Pancreas (tissue), 10 donors: Measurements from ENCODE around the gene NDOR1. TPM values are rescaled to one million over a fixed set of nuclear protein-coding genes. Genes with fewer than 3 reads are reported as not detected.

ENCODE experiments used
- ATAC-seq, 4 donors: fragments of 200-7000 bp; cut with Tn5 transposase; one replicate each; pipeline versions ENCODE4 v1.8.0 to v1.9.1; 2020; ENCODE audit warnings: mild to moderate bottlenecking in 4 of 4, moderate library complexity in 4 of 4
- DNase-seq, 6 donors: peaks; one replicate each; pipeline ENCODE4 v3.0.0-alpha.2; 2020
- FAIRE-seq: peaks from 2 replicates; lab custom pipeline; 2012; peaks lifted over from hg19 to GRCh38; lab: Jason Lieb, UNC
- H3K27ac ChIP-seq, 4 donors: fragments of 200-600 bp; sonication (generic); 1 replicate in 3 of 4; 2 replicates in 1 of 4; pipeline versions ENCODE4 v1.5.0 to v1.8.0; 2020
- H3K27me3 ChIP-seq, 4 donors: fragments of 200-600 bp; one replicate each; pipeline ENCODE4 v1.8.0; 2021
- H3K36me3 ChIP-seq, 3 donors: fragments of 200-600 bp; sonication (generic) in 1 of 3; one replicate each; pipeline versions ENCODE4 v1.5.0 to v1.8.0; 2020 to 2021
- H3K4me1 ChIP-seq, 3 donors: fragments of 200-600 bp; one replicate each; pipeline ENCODE4 v1.8.0; 2021
- H3K4me3 ChIP-seq, 4 donors: fragments of 200-600 bp; sonication (generic) in 2 of 4; one replicate each; pipeline versions ENCODE4 v1.5.0 to v1.8.0; 2020 to 2021
- H3K9me3 ChIP-seq, 4 donors: fragments of 200-600 bp; one replicate each; pipeline ENCODE4 v1.8.0; 2021
- WGBS, 2 donors: extraction: QIAGEN DNeasy Blood & Tissue Kit; methylation state at CpG; one replicate each; pipeline ENCODE4 v1.1.7; 2013; 5-methylcytosine and 5-hydroxymethylcytosine counted together
- intact Hi-C, 3 donors: fragments of 100-400 bp; cut with DNase I; formaldehyde crosslinking; loops; one replicate each; pipeline versions ENCODE4 v1.11.1 to v1.14.2; 2022
- microRNA-seq, 2 donors: library from miRNA; unstranded; fragments of <30 nt; microRNA quantifications; one replicate each; pipeline versions ENCODE4 to v1.1.0, GENCODE V29; 2019 to 2020
- polyA plus RNA-seq, 2 donors: library from polyadenylated mRNA; stranded (reverse); fragments of 200-250 nt; gene quantifications; one replicate each; pipeline ENCODE4 v1.2.3, GENCODE V29; 2013
- total RNA-seq, 6 donors: library from RNA; stranded (reverse); fragmentation: NEBNext Ultra II Directional in 4 of 6; extraction: Animal tissue kit (Norgen Biotek cat#: 25700) in 4 of 6; gene quantifications; one replicate each; pipeline versions ENCODE4 v1.2.1 to v1.2.4, GENCODE V29; 2021 to 2023
- TF ChIP-seq, protein P1 (sequence below), 4 donors: fragments of 200-600 bp; sonication (generic) in 3 of 4; IDR thresholded peaks; one replicate each; pipeline versions ENCODE4 v1.5.0 to v1.8.0; 2021; ENCODE audit warnings: antibody characterized with exemption in 4 of 4
- donor health status: healthy with polysubstance abuse.
- donor health status: DM: no; HTN: no; CAD: no; lungs with moderate emphysema.
- donor health status: DM: no; HTN: no; CAD: no.
- donor health status: control.
- donor health status: control.
- donor health status: Bipolar disorder and iron deficiency.
- donor health status: DM: yes; HTN: yes; CAD: no.
- donor health status: DM: no; HTN: no; CAD: no.
- donor health status: DM: no; HTN: no; CAD: no.
- donor health status: DM: yes; HTN: yes; CAD: no.

The NDOR1 gene
- total and polyA plus RNA-seq, 8 donors: 4.6 to 25.4 (median 6.8) TPM

DNA sequence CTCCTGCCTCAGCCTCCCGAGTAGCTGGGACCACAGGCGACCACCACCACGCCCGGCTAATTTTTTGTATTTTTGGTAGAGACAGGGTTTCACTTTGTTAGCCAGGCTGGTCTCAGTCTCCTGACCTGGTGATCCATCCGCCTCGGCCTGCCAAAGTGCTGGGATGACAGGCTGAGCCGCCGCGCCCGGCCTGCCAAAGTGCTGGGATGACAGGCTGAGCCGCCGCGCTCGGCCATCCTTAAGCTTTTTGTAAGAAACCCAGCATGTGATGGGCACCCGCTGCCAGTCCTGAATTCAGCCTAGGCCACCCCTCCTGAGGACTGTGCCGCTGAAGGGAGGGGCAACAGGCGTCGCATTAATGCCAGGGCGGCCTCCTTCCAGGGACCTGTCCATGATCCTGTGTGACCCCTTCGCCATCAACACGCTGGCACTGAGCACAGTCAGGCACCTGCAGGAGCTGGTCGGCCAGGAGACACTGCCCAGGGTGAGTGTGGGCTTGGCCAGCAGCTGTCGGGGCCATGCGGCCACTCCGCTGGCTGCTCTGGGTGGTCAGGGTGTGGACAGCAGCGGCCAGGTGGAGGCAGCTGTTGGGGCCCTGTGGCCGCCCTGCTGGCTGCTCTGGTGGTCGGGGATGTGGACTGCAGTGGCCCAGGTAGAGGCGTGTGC, 60.1 kb downstream of the NDOR1 start:
- 93 to 95% methylated on average over 29 of the region's 29 CpGs for WGBS, 2 donors
- no peaks in the 10 kb centered on the region for H3K27me3 ChIP-seq

DNA sequence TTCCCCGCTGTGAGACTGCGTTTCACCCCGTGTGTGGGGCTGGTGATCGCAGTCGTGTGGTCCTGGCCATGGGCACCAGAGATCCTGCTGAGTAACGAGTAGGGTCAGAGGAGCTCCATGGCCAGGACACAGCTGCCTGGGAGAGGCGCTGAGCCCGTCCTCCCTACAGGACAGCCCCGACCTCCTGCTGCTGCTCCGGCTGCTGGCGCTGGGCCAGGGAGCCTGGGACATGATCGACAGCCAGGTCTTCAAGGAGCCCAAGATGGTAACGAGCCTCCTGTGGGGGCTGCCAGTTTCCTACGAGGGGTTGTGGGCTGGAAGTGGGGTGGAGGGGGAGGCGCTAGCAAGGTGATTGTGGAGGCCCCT, 60.6 kb downstream of the NDOR1 start:
- ATAC-seq: no peak
- no peaks in the 10 kb centered on the region for H3K9me3 ChIP-seq
- peaks cover 0 to 5% (median 0%) of the 10 kb centered on the region in 3 donors for H3K36me3 ChIP-seq
- H3K27me3 ChIP-seq: no peaks in the 10 kb centered on the region
- no peak overlapping the region for H3K4me3 ChIP-seq
- TF ChIP-seq, protein P1, sequence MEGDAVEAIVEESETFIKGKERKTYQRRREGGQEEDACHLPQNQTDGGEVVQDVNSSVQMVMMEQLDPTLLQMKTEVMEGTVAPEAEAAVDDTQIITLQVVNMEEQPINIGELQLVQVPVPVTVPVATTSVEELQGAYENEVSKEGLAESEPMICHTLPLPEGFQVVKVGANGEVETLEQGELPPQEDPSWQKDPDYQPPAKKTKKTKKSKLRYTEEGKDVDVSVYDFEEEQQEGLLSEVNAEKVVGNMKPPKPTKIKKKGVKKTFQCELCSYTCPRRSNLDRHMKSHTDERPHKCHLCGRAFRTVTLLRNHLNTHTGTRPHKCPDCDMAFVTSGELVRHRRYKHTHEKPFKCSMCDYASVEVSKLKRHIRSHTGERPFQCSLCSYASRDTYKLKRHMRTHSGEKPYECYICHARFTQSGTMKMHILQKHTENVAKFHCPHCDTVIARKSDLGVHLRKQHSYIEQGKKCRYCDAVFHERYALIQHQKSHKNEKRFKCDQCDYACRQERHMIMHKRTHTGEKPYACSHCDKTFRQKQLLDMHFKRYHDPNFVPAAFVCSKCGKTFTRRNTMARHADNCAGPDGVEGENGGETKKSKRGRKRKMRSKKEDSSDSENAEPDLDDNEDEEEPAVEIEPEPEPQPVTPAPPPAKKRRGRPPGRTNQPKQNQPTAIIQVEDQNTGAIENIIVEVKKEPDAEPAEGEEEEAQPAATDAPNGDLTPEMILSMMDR (IDR thresholded peaks at IDR 0.05): no peak
- H3K4me1 ChIP-seq: peaks cover 15 to 16% (median 16%) of the 10 kb centered on the region in 3 donors
- peak in 4 of 6 donors; percentile 23 to 84 (median 56) for DNase-seq
- H3K27ac ChIP-seq: no peak overlapping the region
- intact Hi-C loops: no loop called here
- no peak for FAIRE-seq
- 85 to 90% methylated on average over 15 of the region's 15 CpGs for WGBS, 2 donors

More for the DNA sequence above, 60.1 kb downstream of the NDOR1 start:
- DNase-seq: peak in 2 of 6 donors; percentile 14 to 54
- H3K4me1 ChIP-seq: peaks cover 15 to 16% (median 16%) of the 10 kb centered on the region in 3 donors
- no peaks in the 10 kb centered on the region for H3K9me3 ChIP-seq
- no peak overlapping the region for H3K27ac ChIP-seq
- FAIRE-seq: no peak
- peaks cover 0 to 5% (median 0%) of the 10 kb centered on the region in 3 donors for H3K36me3 ChIP-seq
- ATAC-seq: no peak
- H3K4me3 ChIP-seq: no peak overlapping the region
- intact Hi-C loops: no loop called here
- TF ChIP-seq, protein P1 (IDR thresholded peaks at IDR 0.05): no peak

Small RNAs within 50 kb of the gene (microRNA-seq; reads per million reads assigned to microRNA genes)
- 0 reads per million in 2 donors for gene MIR3621

Other genes starting within 250 kb of the NDOR1 start
Only the 30 nearest of the 31 such genes appear.
- gene PTGDS, start 228.2 kb upstream of the NDOR1 start, total RNA-seq: 10 to 100 TPM in 4 of 6 donors, 1 to 10 TPM in 2; 5.7 to 42.7 (median 25.8) TPM
- 10 to 100 TPM; 35.0 to 49.1 TPM for gene PTGDS, start 228.2 kb upstream of the NDOR1 start, polyA plus RNA-seq
- gene LCNL1, start 222.7 kb upstream of the NDOR1 start, total RNA-seq: under 1 TPM in 3 of 6 donors, not detected in 3; 0.12 to 0.17 (median 0.14) TPM
- gene LCNL1, start 222.7 kb upstream of the NDOR1 start, polyA plus RNA-seq: under 1 TPM; 0.23 to 0.38 TPM
- gene PAXX, start 213.3 kb upstream of the NDOR1 start, total RNA-seq: 10 to 100 TPM; 16.0 to 23.5 (median 20.0) TPM
- gene PAXX, start 213.3 kb upstream of the NDOR1 start, polyA plus RNA-seq: 100 to 1,000 TPM; 184 to 222 TPM
- under 1 TPM in 5 of 6 donors, not detected in 1; 0.24 to 0.44 (median 0.38) TPM for gene CLIC3, start 209.1 kb upstream of the NDOR1 start, total RNA-seq
- gene CLIC3, start 209.1 kb upstream of the NDOR1 start, polyA plus RNA-seq: 1 to 10 TPM; 1.1 to 1.3 TPM
- 10 to 100 TPM; 16.2 to 32.6 (median 25.4) TPM for gene ABCA2, start 177.5 kb upstream of the NDOR1 start, total RNA-seq
- gene ABCA2, start 177.5 kb upstream of the NDOR1 start, polyA plus RNA-seq: 10 to 100 TPM; 70.4 to 80.0 TPM
- gene FUT7, start 173.6 kb upstream of the NDOR1 start, total RNA-seq: under 1 TPM in 2 of 6 donors, not detected in 4; 0.18 to 0.19 TPM
- gene FUT7, start 173.6 kb upstream of the NDOR1 start, polyA plus RNA-seq: under 1 TPM in 1 of 2 donors, not detected in 1; 0.12 TPM
- gene NPDC1, start 159.5 kb upstream of the NDOR1 start, total RNA-seq: 10 to 100 TPM; 31.5 to 70.9 (median 36.8) TPM
- gene NPDC1, start 159.5 kb upstream of the NDOR1 start, polyA plus RNA-seq: 100 to 1,000 TPM; 183 to 328 TPM
- gene ENTPD2, start 151.6 kb upstream of the NDOR1 start, total RNA-seq: 1 to 10 TPM in 5 of 6 donors, under 1 TPM in 1; 0.91 to 4.5 (median 2.0) TPM
- 1 to 10 TPM; 4.5 to 6.5 TPM for gene ENTPD2, start 151.6 kb upstream of the NDOR1 start, polyA plus RNA-seq
- gene SAPCD2, start 135.1 kb upstream of the NDOR1 start, total RNA-seq: under 1 TPM; 0.04 to 0.97 (median 0.45) TPM
- gene SAPCD2, start 135.1 kb upstream of the NDOR1 start, polyA plus RNA-seq: under 1 TPM; 0.30 to 0.38 TPM
- 10 to 100 TPM in 1 of 6 donors, 1 to 10 TPM in 5; 5.2 to 13.6 (median 5.9) TPM for gene UAP1L1, start 128.2 kb upstream of the NDOR1 start, total RNA-seq
- 10 to 100 TPM; 10.5 to 14.4 TPM for gene UAP1L1, start 128.2 kb upstream of the NDOR1 start, polyA plus RNA-seq
- gene MAN1B1, start 118.7 kb upstream of the NDOR1 start, total RNA-seq: 10 to 100 TPM; 22.0 to 33.5 (median 26.0) TPM
- 10 to 100 TPM; 83.6 to 86.0 TPM for gene MAN1B1, start 118.7 kb upstream of the NDOR1 start, polyA plus RNA-seq
- 100 to 1,000 TPM in 2 of 6 donors, 10 to 100 TPM in 4; 87.3 to 113 (median 98.8) TPM for gene DPP7, start 91.0 kb upstream of the NDOR1 start, total RNA-seq
- gene DPP7, start 91.0 kb upstream of the NDOR1 start, polyA plus RNA-seq: 100 to 1,000 TPM; 497 to 526 TPM
- gene GRIN1, start 66.5 kb upstream of the NDOR1 start, total RNA-seq: under 1 TPM in 4 of 6 donors, not detected in 2; 0.08 to 0.44 (median 0.22) TPM
- under 1 TPM; 0.21 to 0.53 TPM for gene GRIN1, start 66.5 kb upstream of the NDOR1 start, polyA plus RNA-seq
- gene LRRC26, start 35.6 kb upstream of the NDOR1 start, total RNA-seq: under 1 TPM; 0.28 to 0.90 (median 0.49) TPM
- not detected for gene LRRC26, start 35.6 kb upstream of the NDOR1 start, polyA plus RNA-seq
- not detected for gene TMEM210, start 33.6 kb upstream of the NDOR1 start, total RNA-seq
- gene TMEM210, start 33.6 kb upstream of the NDOR1 start, polyA plus RNA-seq: not detected
- 10 to 100 TPM; 22.2 to 39.4 (median 31.5) TPM for gene ANAPC2, start 17.1 kb upstream of the NDOR1 start, total RNA-seq
- 100 to 1,000 TPM in 1 of 2 donors, 10 to 100 TPM in 1; 99.9 to 122 TPM for gene ANAPC2, start 17.1 kb upstream of the NDOR1 start, polyA plus RNA-seq
- 10 to 100 TPM; 30.8 to 45.2 (median 38.3) TPM for gene SSNA1, start 17.0 kb upstream of the NDOR1 start, total RNA-seq
- 10 to 100 TPM; 67.4 to 81.0 TPM for gene SSNA1, start 17.0 kb upstream of the NDOR1 start, polyA plus RNA-seq
- 100 to 1,000 TPM in 1 of 6 donors, 10 to 100 TPM in 5; 50.3 to 110 (median 74.8) TPM for gene TPRN, start 5.0 kb upstream of the NDOR1 start, total RNA-seq
- 10 to 100 TPM; 48.7 to 66.5 TPM for gene TPRN, start 5.0 kb upstream of the NDOR1 start, polyA plus RNA-seq
- 10 to 100 TPM in 5 of 6 donors, 1 to 10 TPM in 1; 9.7 to 19.0 (median 13.1) TPM for gene TMEM203, start 52 bp upstream of the NDOR1 start, total RNA-seq
- 10 to 100 TPM; 16.9 to 22.8 TPM for gene TMEM203, start 52 bp upstream of the NDOR1 start, polyA plus RNA-seq
- gene RNF208, start 16.5 kb downstream of the NDOR1 start, total RNA-seq: 1 to 10 TPM; 3.3 to 6.5 (median 3.4) TPM
- gene RNF208, start 16.5 kb downstream of the NDOR1 start, polyA plus RNA-seq: 10 to 100 TPM; 11.4 to 20.7 TPM
- under 1 TPM in 2 of 6 donors, not detected in 4; 0.22 to 0.32 TPM for gene CYSRT1, start 19.5 kb downstream of the NDOR1 start, total RNA-seq
- 1 to 10 TPM in 1 of 2 donors, under 1 TPM in 1; 0.87 to 1.3 TPM for gene CYSRT1, start 19.5 kb downstream of the NDOR1 start, polyA plus RNA-seq
- gene RNF224, start 21.8 kb downstream of the NDOR1 start, total RNA-seq: under 1 TPM in 1 of 6 donors, not detected in 5; 0.09 TPM
- under 1 TPM; 0.61 TPM for gene RNF224, start 21.8 kb downstream of the NDOR1 start, polyA plus RNA-seq
- gene SLC34A3, start 25.2 kb downstream of the NDOR1 start, total RNA-seq: under 1 TPM in 2 of 6 donors, not detected in 4; 0.12 to 0.19 TPM
- gene SLC34A3, start 25.2 kb downstream of the NDOR1 start, polyA plus RNA-seq: under 1 TPM; 0.21 to 0.42 TPM
- gene TUBB4B, start 35.6 kb downstream of the NDOR1 start, total RNA-seq: 10 to 100 TPM; 40.9 to 87.6 (median 64.7) TPM
- 100 to 1,000 TPM in 1 of 2 donors, 10 to 100 TPM in 1; 96.2 to 143 TPM for gene TUBB4B, start 35.6 kb downstream of the NDOR1 start, polyA plus RNA-seq
- not detected for gene STPG3, start 45.6 kb downstream of the NDOR1 start, total RNA-seq
- gene STPG3, start 45.6 kb downstream of the NDOR1 start, polyA plus RNA-seq: under 1 TPM in 1 of 2 donors, not detected in 1; 0.23 TPM
- 10 to 100 TPM; 22.3 to 34.0 (median 29.0) TPM for gene NELFB, start 49.6 kb downstream of the NDOR1 start, total RNA-seq
- gene NELFB, start 49.6 kb downstream of the NDOR1 start, polyA plus RNA-seq: 10 to 100 TPM; 28.7 to 34.2 TPM
- 1 to 10 TPM; 2.5 to 6.8 (median 4.3) TPM for gene TOR4A, start 72.0 kb downstream of the NDOR1 start, total RNA-seq
- 1 to 10 TPM; 1.4 to 3.0 TPM for gene TOR4A, start 72.0 kb downstream of the NDOR1 start, polyA plus RNA-seq
- gene NRARP, start 96.6 kb downstream of the NDOR1 start, total RNA-seq: 10 to 100 TPM in 4 of 6 donors, 1 to 10 TPM in 2; 7.5 to 23.4 (median 13.6) TPM
- 1 to 10 TPM; 1.3 to 2.7 TPM for gene NRARP, start 96.6 kb downstream of the NDOR1 start, polyA plus RNA-seq
- gene EXD3, start 217.5 kb downstream of the NDOR1 start, total RNA-seq: 10 to 100 TPM in 3 of 6 donors, 1 to 10 TPM in 3; 8.1 to 16.5 (median 10.4) TPM
- gene EXD3, start 217.5 kb downstream of the NDOR1 start, polyA plus RNA-seq: 10 to 100 TPM; 43.1 to 57.3 TPM
- gene NOXA1, start 217.7 kb downstream of the NDOR1 start, total RNA-seq: 10 to 100 TPM in 3 of 6 donors, 1 to 10 TPM in 3; 6.6 to 15.0 (median 10.0) TPM
- 10 to 100 TPM; 40.0 to 45.5 TPM for gene NOXA1, start 217.7 kb downstream of the NDOR1 start, polyA plus RNA-seq